Stomach (tissue), 9 donors: ENCODE measurements around the gene FMN1. TPM values are rescaled to one million over a fixed set of nuclear protein-coding genes. Genes with fewer than 3 reads are reported as not detected.

Experiments used
- DNase-seq, 2 donors: peaks; one replicate each; pipeline versions ENCODE4 v3.0.0 to v3.0.0-alpha.2; 2013 to 2019
- H3K27ac ChIP-seq, 5 donors: fragments of 200-600 bp in 4 of 5; sonication (generic) in 4 of 5; one replicate each; pipeline ENCODE4 v1.5.1; 2013 to 2019; ENCODE audit warnings: mild to moderate bottlenecking in 1 of 5, moderate library complexity in 1 of 5
- H3K27me3 ChIP-seq, 3 donors: fragments of 200-600 bp; sonication (generic); one replicate each; pipeline ENCODE4 v1.5.1; 2017 to 2019; ENCODE audit warnings: mixed run types in 1 of 3
- H3K36me3 ChIP-seq, 4 donors: fragments of 200-600 bp; sonication (generic); 1 replicate in 3 of 4; 2 replicates in 1 of 4; pipeline ENCODE4 v1.5.1; 2016 to 2019
- H3K4me1 ChIP-seq, 4 donors: fragments of 200-600 bp; sonication (generic); one replicate each; pipeline ENCODE4 v1.5.1; 2016 to 2019
- H3K4me3 ChIP-seq, 4 donors: fragments of 200-600 bp; sonication (generic) in 3 of 4; one replicate each; pipeline ENCODE4 v1.5.1; 2016 to 2019; ENCODE audit warnings: mild to moderate bottlenecking in 1 of 4
- H3K9me3 ChIP-seq, 4 donors: fragments of 200-600 bp; sonication (generic); one replicate each; pipeline ENCODE4 v1.5.1; 2016 to 2019
- CTCF ChIP-seq, 7 experiments: fragments of 450-650 bp in 4 of 7; fragments of 200-600 bp in 3 of 7; sonication (generic) in 3 of 7; IDR thresholded peaks; one replicate each; pipeline ENCODE4 v1.5.1; 2016 to 2019; ENCODE audit warnings: antibody characterized with exemption in 7 of 7, control low read depth in 2 of 7, mild to moderate bottlenecking in 1 of 7
- EP300 ChIP-seq: sonication (generic); formaldehyde crosslinking; IDR thresholded peaks from one replicate; pipeline ENCODE4 v1.6.1; 2017; ENCODE audit warnings: antibody characterized with exemption
- POLR2A ChIP-seq, 4 donors: fragments of 450-650 bp; IDR thresholded peaks; one replicate each; pipeline ENCODE4 v1.6.1; 2016; ENCODE audit warnings: antibody characterized with exemption in 4 of 4, control low read depth in 2 of 4, mild to moderate bottlenecking in 1 of 4, moderate library complexity in 1 of 4
- POLR2AphosphoS5 ChIP-seq, 3 donors: sonication (generic); formaldehyde crosslinking; IDR thresholded peaks; one replicate each; pipeline ENCODE4 v1.6.1; 2016; ENCODE audit warnings: antibody characterized with exemption in 3 of 3
- WGBS, 5 donors: extraction: QIAGEN DNeasy Blood & Tissue Kit in 3 of 5; methylation state at CpG; one replicate each; pipeline versions ENCODE4 v1.1.5 to v1.1.7; 2013 to 2018; 5-methylcytosine and 5-hydroxymethylcytosine counted together
- intact Hi-C: fragments of 100-400 bp; cut with DNase I; formaldehyde crosslinking; loops from one replicate; pipeline ENCODE4 v1.15.1; 2023; ENCODE audit warnings: low total_unique reads
- polyA plus RNA-seq, 3 donors: library from polyadenylated mRNA; stranded (reverse); fragments of 200-250 nt; gene quantifications; one replicate each; pipeline ENCODE4 v1.2.3, GENCODE V29; 2013
- total RNA-seq, 5 donors: library from RNA; depleted of rRNA; stranded (reverse); fragments of >200 nt; gene quantifications; one replicate each; pipeline versions ENCODE4 v1.1.0 to v1.2.3, GENCODE V29; 2014 to 2016
- donor health status: healthy with polysubstance abuse.
- donor health status: Bipolar disorder and iron deficiency.
- donor health status: healthy.

Gene FMN1
- total and polyA plus RNA-seq, 8 donors, result 0.40 to 58.0 (median 22.9) TPM

- no peaks in the 10 kb centered on the region for H3K36me3 ChIP-seq
- 46 to 62% (median 51%) methylated on average over 4 of the region's 4 CpGs for WGBS, 5 donors
- intact Hi-C loops, result no loop called here
- TF ChIP-seq POLR2A (IDR thresholded peaks at IDR 0.05) (no peak), EP300 (no peak), CTCF (IDR thresholded peaks at IDR 0.05) (no peak), POLR2AphosphoS5 (IDR thresholded peaks at IDR 0.05) (no peak)
- DNase-seq, result no peak
- H3K27me3 ChIP-seq, result no peaks in the 10 kb centered on the region
- H3K4me1 ChIP-seq, result no peaks in the 10 kb centered on the region
- H3K9me3 ChIP-seq, result no peaks in the 10 kb centered on the region
- no peak overlapping the region for H3K27ac ChIP-seq
- no peak overlapping the region for H3K4me3 ChIP-seq
Observed at GRCh38 chr15:33119865-33120264, 74.6 kb downstream of the FMN1 start.

- Histone ChIP-seq H3K9me3 (no peaks in the 10 kb centered on the region), H3K36me3 (no peaks in the 10 kb centered on the region), H3K27ac (no peak overlapping the region), H3K4me3 (no peak overlapping the region), H3K27me3 (no peaks in the 10 kb centered on the region), H3K4me1 (no peaks in the 10 kb centered on the region)
- no peak for DNase-seq
- WGBS, 5 donors, result 56 to 77% (median 65%) methylated on average over 6 of the region's 6 CpGs
- intact Hi-C loops, result no loop called here
- TF ChIP-seq POLR2A (IDR thresholded peaks at IDR 0.05), result no peak
- TF ChIP-seq CTCF (IDR thresholded peaks at IDR 0.05), result no peak
- TF ChIP-seq POLR2AphosphoS5 (IDR thresholded peaks at IDR 0.05), result no peak
Observed at GRCh38 chr15:33119273-33119672, 75.2 kb downstream of the FMN1 start.

- Histone ChIP-seq H3K4me3 (no peak overlapping the region), H3K27ac (no peak overlapping the region), H3K36me3 (no peaks in the 10 kb centered on the region), H3K9me3 (no peaks in the 10 kb centered on the region), H3K27me3 (no peaks in the 10 kb centered on the region), H3K4me1 (no peaks in the 10 kb centered on the region)
- DNase-seq, result no peak
- WGBS, 5 donors, result 65 to 76% (median 72%) methylated on average over 8 of the region's 8 CpGs
- intact Hi-C loops, result no loop called here
- no peak for TF ChIP-seq EP300
Observed at GRCh38 chr15:33116198-33116597, 78.3 kb downstream of the FMN1 start.

GRCh38 chr15:33115191-33115861 is 79.2 kb downstream of the FMN1 start:
- H3K4me1 ChIP-seq, result no peaks in the 10 kb centered on the region
- no peak for TF ChIP-seq POLR2AphosphoS5 (IDR thresholded peaks at IDR 0.05)
- no peak for TF ChIP-seq POLR2A (IDR thresholded peaks at IDR 0.05)
- TF ChIP-seq CTCF (IDR thresholded peaks at IDR 0.05), result no peak
- TF ChIP-seq EP300, result no peak
- no peaks in the 10 kb centered on the region for H3K27me3 ChIP-seq
- no peak overlapping the region for H3K27ac ChIP-seq
- H3K36me3 ChIP-seq, result no peaks in the 10 kb centered on the region
- no peak overlapping the region for H3K4me3 ChIP-seq
- DNase-seq, result no peak
- no peaks in the 10 kb centered on the region for H3K9me3 ChIP-seq
- 58 to 74% (median 62%) methylated on average over 4 of the region's 4 CpGs for WGBS, 5 donors
- intact Hi-C loops, result no loop called here

GRCh38 chr15:33114374-33114717 is 80.2 kb downstream of the FMN1 start:
- no peak for DNase-seq
- no peaks in the 10 kb centered on the region for H3K27me3 ChIP-seq
- H3K36me3 ChIP-seq, result no peaks in the 10 kb centered on the region
- TF ChIP-seq EP300 (no peak), POLR2AphosphoS5 (IDR thresholded peaks at IDR 0.05) (no peak), CTCF (IDR thresholded peaks at IDR 0.05) (no peak), POLR2A (IDR thresholded peaks at IDR 0.05) (no peak)
- no peak overlapping the region for H3K27ac ChIP-seq
- no peaks in the 10 kb centered on the region for H3K9me3 ChIP-seq
- intact Hi-C loops, result no loop called here
- no peaks in the 10 kb centered on the region for H3K4me1 ChIP-seq
- H3K4me3 ChIP-seq, result no peak overlapping the region
- 75 to 86% (median 82%) methylated on average over 8 of the region's 8 CpGs for WGBS, 5 donors
